ENCODE data around the gene ULBP2. TPM values are rescaled to one million over a fixed set of nuclear protein-coding genes. Genes with fewer than 3 reads are reported as not detected.

ULBP2 gene
- total RNA-seq, 2 experiments from 2014 or later, result 0.40 to 0.60 TPM

Other genes with a start within 250 kb of the ULBP2 start
- 10 to 100 TPM; 33.2 to 33.9 TPM for gene LATS1, start 223.9 kb upstream of the ULBP2 start, total RNA-seq
- gene NUP43, start 195.5 kb upstream of the ULBP2 start, total RNA-seq, result 10 to 100 TPM; 67.7 to 69.4 TPM
- 100 to 1,000 TPM; 102 to 104 TPM for gene PCMT1, start 192.3 kb upstream of the ULBP2 start, total RNA-seq
- 1 to 10 TPM; 1.4 to 2.2 TPM for gene LRP11, start 77.7 kb upstream of the ULBP2 start, total RNA-seq
- not detected for gene RAET1E, start 43.9 kb upstream of the ULBP2 start, total RNA-seq
- not detected for gene RAET1G, start 18.9 kb upstream of the ULBP2 start, total RNA-seq
- gene ULBP1, start 21.9 kb downstream of the ULBP2 start, total RNA-seq, result under 1 TPM; 0.65 to 0.71 TPM
- gene RAET1L, start 83.5 kb downstream of the ULBP2 start, total RNA-seq, result not detected
- gene ULBP3, start 127.1 kb downstream of the ULBP2 start, total RNA-seq, result 1 to 10 TPM; 1.8 to 2.9 TPM
- not detected for gene PPP1R14C, start 201.0 kb downstream of the ULBP2 start, total RNA-seq